Stimulated activated effector memory CD8-positive, alpha-beta T cell treated with anti-CD3 and anti-CD28 coated beads, Interleukin-12 subunit alpha, Interleukin-12 subunit beta, amount 100 ng/mL, for 72 hours (primary cell): ENCODE data around the gene SLC2A4.

Experiments
- ATAC-seq: fragments of 150-1000 bp; cut with Tn5 transposase; 2 replicates; pipeline ENCODE4 v1.10.0; 2021
- DNase-seq, 2 donors: peaks; one replicate each; pipeline ENCODE4 v3.0.0; 2021 to 2022; ENCODE audit warnings: low spot score in 2 of 2
- H3K27ac Mint-ChIP-seq: one replicate; pipeline ENCODE4 v1.8.0; 2022; ENCODE audit warnings: mild to moderate bottlenecking, mixed read lengths
- H3K36me3 Mint-ChIP-seq: one replicate; pipeline ENCODE4 v1.8.0; 2022; ENCODE audit warnings: mild to moderate bottlenecking, mixed read lengths
- H3K4me1 Mint-ChIP-seq: one replicate; pipeline ENCODE4 v1.8.0; 2022; ENCODE audit warnings: mixed read lengths
- H3K4me3 Mint-ChIP-seq: one replicate; pipeline ENCODE4 v1.8.0; 2022; ENCODE audit warnings: mild to moderate bottlenecking, mixed read lengths
- H3K9me3 Mint-ChIP-seq: one replicate; pipeline ENCODE4 v1.8.0; 2022; ENCODE audit warnings: mixed read lengths

Gene SLC2A4

GRCh38 chr17:7282752-7283321 is 1.3 kb downstream of the SLC2A4 start:
- H3K27ac Mint-ChIP-seq = no peak overlapping the region
- no peaks in the 10 kb centered on the region for H3K9me3 Mint-ChIP-seq
- H3K4me3 Mint-ChIP-seq = peak overlapping the region; percentile 76
- peaks cover 26% of the 10 kb centered on the region for H3K4me1 Mint-ChIP-seq
- DNase-seq (no peak), ATAC-seq (no peak)
- H3K36me3 Mint-ChIP-seq = no peaks in the 10 kb centered on the region

DNA sequence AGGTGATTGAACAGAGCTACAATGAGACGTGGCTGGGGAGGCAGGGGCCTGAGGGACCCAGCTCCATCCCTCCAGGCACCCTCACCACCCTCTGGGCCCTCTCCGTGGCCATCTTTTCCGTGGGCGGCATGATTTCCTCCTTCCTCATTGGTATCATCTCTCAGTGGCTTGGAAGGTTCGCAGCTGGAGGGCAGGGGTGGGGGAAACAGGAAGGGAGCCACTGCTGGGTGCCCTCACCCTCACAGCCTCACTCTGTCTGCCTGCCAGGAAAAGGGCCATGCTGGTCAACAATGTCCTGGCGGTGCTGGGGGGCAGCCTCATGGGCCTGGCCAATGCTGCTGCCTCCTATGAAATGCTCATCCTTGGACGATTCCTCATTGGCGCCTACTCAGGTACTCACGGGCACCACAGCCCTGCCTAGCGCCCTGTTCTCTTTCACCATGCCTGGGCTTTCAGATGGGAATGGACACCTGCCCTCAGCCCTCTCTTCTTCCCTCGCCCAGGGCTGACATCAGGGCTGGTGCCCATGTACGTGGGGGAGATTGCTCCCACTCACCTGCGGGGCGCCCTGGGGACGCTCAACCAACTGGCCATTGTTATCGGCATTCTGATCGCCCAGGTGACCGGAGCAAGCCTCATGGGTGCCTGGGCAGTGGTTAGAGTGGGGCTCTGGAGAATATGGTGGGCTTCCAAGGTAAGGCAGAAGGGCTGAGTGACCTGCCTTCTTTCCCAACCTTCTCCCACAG is 2.1 kb downstream of the SLC2A4 start:
- no peak for ATAC-seq
- Mint-ChIP-seq H3K27ac (no peak overlapping the region), H3K4me3 (peak overlapping the region; percentile 76)

DNA sequence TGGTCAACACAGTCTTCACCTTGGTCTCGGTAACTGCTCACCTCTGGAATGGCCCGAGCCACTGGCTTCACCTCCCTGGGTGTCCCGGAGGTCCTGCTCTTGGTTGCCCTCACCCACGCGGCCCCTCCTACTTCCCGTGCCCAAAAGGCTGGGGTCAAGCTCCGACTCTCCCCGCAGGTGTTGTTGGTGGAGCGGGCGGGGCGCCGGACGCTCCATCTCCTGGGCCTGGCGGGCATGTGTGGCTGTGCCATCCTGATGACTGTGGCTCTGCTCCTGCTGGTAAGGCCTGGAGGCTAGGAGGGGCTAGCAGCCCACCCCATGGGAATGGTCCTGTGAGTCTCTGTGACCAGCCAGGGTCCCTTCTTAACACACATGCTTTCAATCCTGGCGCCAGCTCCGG is 3.4 kb downstream of the SLC2A4 start:
- DNase-seq (no peak), ATAC-seq (no peak)
- Mint-ChIP-seq H3K4me3 (no peak overlapping the region), H3K27ac (no peak overlapping the region), H3K9me3 (no peaks in the 10 kb centered on the region), H3K36me3 (no peaks in the 10 kb centered on the region), H3K4me1 (peaks cover 26% of the 10 kb centered on the region)

More for the DNA sequence above, 2.1 kb downstream of the SLC2A4 start:
- Mint-ChIP-seq H3K9me3 (no peaks in the 10 kb centered on the region), H3K36me3 (no peaks in the 10 kb centered on the region), H3K4me1 (peaks cover 26% of the 10 kb centered on the region)
- DNase-seq = no peak

GRCh38 chr17:7285679-7286078 is 4.2 kb downstream of the SLC2A4 start:
- Mint-ChIP-seq H3K9me3 (no peaks in the 10 kb centered on the region), H3K4me3 (no peak overlapping the region)
- no peak for ATAC-seq

DNA sequence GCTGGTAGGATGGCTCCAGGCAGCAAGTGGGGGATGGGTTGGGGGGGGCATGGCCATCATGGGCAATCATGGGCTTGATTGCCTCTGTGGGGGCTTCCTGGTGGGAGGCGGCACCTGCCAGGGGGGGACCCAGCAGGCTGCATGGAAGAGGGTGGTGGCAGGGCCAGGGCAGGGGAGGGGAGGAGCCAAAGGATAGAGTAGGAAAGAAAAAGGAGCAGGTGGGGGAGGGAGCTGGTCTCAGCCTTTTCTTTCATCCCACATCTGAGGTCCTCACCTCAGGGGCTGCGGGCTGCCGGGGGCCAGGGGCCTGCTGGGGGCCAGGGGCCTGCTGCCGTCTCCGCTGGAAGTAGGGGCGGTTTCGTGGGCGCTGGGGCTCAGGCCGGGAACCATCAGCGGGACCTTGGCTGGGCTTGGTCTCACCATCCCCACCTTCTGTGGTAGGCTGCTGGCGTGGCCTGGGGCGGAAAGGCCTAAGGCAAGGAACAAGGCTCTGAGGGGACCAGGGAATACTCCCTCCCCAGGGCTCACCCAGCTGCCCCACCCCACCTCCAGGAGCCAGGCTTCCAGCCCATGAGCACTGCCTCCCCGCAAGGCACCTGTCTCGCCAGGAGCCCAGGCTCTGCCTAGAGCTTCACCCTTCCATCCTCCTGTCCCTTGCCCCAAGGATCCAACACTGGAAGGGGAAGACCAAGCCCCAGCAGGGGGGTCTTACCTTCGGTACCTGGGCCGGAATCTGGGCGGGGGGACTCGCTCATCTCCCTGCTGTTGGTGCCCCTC is 7.9 kb downstream of the SLC2A4 start:
- no peak overlapping the region for H3K27ac Mint-ChIP-seq
- no peak overlapping the region for H3K4me3 Mint-ChIP-seq
- ATAC-seq (no peak), DNase-seq (no peak)
- no peaks in the 10 kb centered on the region for H3K4me1 Mint-ChIP-seq
- H3K9me3 Mint-ChIP-seq = no peaks in the 10 kb centered on the region
- H3K36me3 Mint-ChIP-seq = no peaks in the 10 kb centered on the region

More at GRCh38 chr17:7285679-7286078, 4.2 kb downstream of the SLC2A4 start:
- Mint-ChIP-seq H3K4me1 (peaks cover 18% of the 10 kb centered on the region), H3K27ac (no peak overlapping the region), H3K36me3 (no peaks in the 10 kb centered on the region)
- no peak for DNase-seq

DNA sequence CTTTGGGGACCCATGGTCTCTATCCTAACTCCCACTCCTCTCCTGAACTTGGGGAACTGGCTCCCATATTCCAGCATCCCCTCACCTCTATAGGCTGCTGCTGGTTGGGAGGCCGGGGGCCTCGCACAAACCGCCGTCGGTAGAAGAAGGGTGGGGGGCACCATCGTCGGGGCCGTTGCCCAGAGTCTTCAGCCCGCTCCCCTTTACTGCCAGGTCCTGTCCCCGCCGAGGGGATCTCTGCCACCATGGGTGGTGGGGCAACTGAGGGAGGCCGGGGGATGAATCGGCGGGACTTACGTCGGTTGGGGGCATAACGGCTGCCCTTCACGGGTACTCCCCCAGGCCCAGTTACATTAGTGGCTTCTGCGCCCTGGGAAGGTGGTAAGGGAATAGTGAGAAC is 8.6 kb downstream of the SLC2A4 start:
- ATAC-seq (no peak), DNase-seq (no peak)
- Mint-ChIP-seq H3K27ac (no peak overlapping the region), H3K36me3 (no peaks in the 10 kb centered on the region), H3K9me3 (no peaks in the 10 kb centered on the region), H3K4me1 (peaks cover 5% of the 10 kb centered on the region), H3K4me3 (no peak overlapping the region)

DNA sequence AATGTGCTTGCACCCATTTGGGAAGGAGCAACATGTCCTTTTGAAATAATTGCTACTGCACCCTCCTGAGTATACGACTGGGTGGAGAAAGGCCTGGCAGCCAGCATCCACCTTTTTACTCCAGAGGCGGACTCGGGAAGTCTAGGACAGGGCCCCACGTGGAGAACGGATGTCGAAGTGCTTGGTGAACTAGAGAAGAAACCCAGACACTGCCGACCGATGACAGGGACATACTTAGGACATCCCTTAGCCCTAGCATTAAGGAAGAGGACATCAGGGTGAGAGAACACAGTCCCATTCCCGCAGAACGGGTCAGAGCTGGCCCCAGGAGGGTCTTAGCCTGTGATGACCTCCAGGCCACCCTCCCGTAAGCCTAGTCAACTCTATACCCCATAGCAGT is 9.2 kb downstream of the SLC2A4 start:
- DNase-seq = no peak
- Mint-ChIP-seq H3K9me3 (no peaks in the 10 kb centered on the region), H3K36me3 (no peaks in the 10 kb centered on the region), H3K4me3 (no peak overlapping the region), H3K27ac (no peak overlapping the region), H3K4me1 (peaks cover 10% of the 10 kb centered on the region)
- no peak for ATAC-seq

DNA sequence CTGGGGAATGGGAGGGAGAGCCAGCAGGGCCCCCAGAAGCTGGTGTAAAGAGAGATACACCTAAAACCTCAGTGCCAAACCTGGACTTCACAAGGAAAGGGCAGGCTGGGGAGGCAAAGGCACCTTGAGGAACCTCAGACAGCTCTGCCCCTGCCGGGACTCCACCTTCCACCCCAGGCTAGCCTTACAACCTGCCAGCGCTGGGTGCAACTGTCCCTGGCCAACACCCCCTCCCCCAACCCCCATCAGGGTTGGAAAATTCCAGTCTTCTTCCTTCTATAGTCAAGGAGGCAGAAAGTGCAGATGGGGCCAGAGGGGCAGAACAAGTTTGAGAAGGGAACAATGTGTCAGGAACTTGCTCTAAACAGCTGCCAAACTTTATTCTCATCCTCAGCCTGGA is 10.7 kb downstream of the SLC2A4 start:
- Mint-ChIP-seq H3K27ac (no peak overlapping the region), H3K9me3 (no peaks in the 10 kb centered on the region), H3K4me1 (peaks cover 22% of the 10 kb centered on the region), H3K4me3 (no peak overlapping the region), H3K36me3 (no peaks in the 10 kb centered on the region)
- DNase-seq = no peak
- no peak for ATAC-seq

GRCh38 chr17:7292729-7293128 is 11.2 kb downstream of the SLC2A4 start:
- H3K4me1 Mint-ChIP-seq = peaks cover 22% of the 10 kb centered on the region
- DNase-seq = no peak
- H3K9me3 Mint-ChIP-seq = no peaks in the 10 kb centered on the region
- no peak overlapping the region for H3K4me3 Mint-ChIP-seq
- ATAC-seq = no peak
- no peaks in the 10 kb centered on the region for H3K36me3 Mint-ChIP-seq
- H3K27ac Mint-ChIP-seq = no peak overlapping the region

DNA sequence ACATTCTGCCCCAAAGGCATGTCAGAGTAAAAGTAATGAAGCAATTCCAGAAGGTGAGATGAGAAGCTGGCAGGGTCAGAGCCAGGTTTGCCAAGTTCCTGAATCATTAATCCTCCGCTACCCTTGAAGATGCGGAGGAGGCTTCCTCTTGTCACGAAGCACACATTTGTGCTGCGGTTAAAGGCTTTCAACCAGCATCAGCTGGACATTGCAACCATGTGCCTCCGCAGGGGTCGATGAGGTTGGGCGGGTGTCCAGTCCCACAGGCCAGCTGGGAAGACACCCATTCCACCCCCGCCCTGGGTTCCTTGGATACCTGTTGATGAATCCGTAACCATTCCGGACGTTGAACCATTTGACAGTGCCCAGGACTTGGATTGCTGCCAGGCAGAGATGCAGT is 11.6 kb downstream of the SLC2A4 start:
- H3K9me3 Mint-ChIP-seq = no peaks in the 10 kb centered on the region
- H3K36me3 Mint-ChIP-seq = no peaks in the 10 kb centered on the region
- peaks cover 22% of the 10 kb centered on the region for H3K4me1 Mint-ChIP-seq
- peak overlapping the region; percentile 38 for H3K4me3 Mint-ChIP-seq
- H3K27ac Mint-ChIP-seq = no peak overlapping the region
- ATAC-seq = no peak
- no peak for DNase-seq

GRCh38 chr17:7293816-7294613 is 12.5 kb downstream of the SLC2A4 start:
- Mint-ChIP-seq H3K9me3 (no peaks in the 10 kb centered on the region), H3K27ac (no peak overlapping the region), H3K4me1 (peaks cover 22% of the 10 kb centered on the region), H3K4me3 (peak overlapping the region; percentile 38), H3K36me3 (no peaks in the 10 kb centered on the region)
- DNase-seq = no peak
- no peak for ATAC-seq

DNA sequence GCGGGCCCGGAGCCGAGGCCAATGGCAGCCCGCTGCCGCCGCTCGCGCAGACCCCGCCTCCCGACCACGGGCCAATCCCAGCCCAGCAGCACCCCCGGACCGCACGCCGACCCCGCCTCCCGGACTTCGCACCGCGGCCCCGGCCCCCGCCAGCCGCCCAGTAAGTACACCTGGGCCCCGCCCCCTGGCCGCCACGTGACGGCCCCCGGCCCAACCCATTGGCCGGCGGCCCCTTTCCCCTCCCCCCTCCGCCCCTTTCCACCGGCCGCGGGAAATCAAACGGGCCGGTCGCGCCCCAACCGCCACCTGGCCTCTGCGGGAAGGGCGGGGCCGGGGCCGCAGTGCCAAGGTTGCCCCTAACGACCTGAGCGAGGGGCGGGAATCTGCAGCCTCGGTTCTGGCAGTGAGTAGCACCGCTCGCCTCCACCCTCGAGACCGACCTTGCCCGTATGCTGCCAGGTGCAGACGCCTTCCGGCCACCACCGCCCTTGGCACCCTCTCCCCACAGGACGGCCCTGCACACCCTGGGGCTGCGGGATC is 13.2 kb downstream of the SLC2A4 start, which contains the start of gene YBX2:
Gene YBX2, minus strand, starts transcription at position 26 of the 540 bp plus-strand sequence. CDS start 139 bp downstream, outside the sequence.
- ATAC-seq (peak; percentile 86), DNase-seq (peak; percentile 61 to 80)
- Mint-ChIP-seq H3K27ac (no peak within 1 kb of the TSS), H3K36me3 (no peaks in the 10 kb centered on the region), H3K9me3 (no peaks in the 10 kb centered on the region), H3K4me1 (peaks cover 22% of the 10 kb centered on the region), H3K4me3 (peak within 1 kb of the TSS; percentile 82)

DNA sequence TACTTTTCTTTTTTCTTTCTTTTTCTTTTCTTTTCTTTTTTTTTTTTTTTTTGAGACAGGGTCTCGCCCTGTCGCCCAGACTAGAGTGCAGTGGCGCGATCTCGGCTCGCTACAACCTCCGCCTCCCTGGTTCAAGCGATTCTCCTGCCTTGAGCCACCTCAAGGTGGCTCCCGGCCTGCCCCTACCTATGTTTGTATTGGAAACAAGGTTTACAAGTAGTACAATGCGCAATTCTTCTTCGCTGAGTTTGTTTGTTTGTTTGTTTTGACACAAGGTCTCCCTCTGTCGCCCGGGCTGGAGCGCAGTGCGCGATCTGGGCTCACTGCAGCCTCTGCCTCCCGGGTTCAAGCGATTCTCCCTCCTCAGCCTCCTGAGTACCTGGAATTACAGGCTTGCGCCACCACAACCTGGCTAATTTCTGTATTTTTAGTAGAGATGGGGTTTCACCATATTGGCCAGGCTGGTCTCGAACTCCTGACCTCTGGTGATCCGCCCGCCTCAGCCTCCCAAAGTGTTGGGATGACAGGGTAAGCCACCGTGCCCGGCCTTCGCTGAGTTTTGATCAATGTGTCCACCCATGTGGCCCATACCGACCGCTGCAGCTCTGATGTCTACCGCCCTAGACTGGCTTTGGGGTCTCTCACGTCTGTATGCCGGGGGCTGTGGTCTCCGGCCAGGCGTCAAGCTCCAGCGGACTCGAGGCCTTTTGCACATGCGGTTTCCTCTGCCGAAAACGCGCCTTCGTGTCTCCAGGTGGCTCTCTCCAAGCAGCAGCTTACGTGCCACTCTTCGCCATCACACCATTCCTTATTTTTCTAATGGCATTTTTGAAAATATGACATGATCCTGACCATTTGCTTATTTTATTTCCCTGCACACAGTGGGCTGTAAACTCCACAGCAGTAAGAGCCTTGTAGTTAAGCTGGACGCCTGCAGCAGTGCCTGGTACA is 14.0 kb downstream of the SLC2A4 start:
- peak overlapping the region; percentile 82 for H3K4me3 Mint-ChIP-seq
- H3K4me1 Mint-ChIP-seq = peaks cover 22% of the 10 kb centered on the region
- no peaks in the 10 kb centered on the region for H3K36me3 Mint-ChIP-seq
- H3K9me3 Mint-ChIP-seq = no peaks in the 10 kb centered on the region
- DNase-seq (no peak), ATAC-seq (no peak)
- H3K27ac Mint-ChIP-seq = no peak overlapping the region
